Activated CD4-positive, alpha-beta T cell treated with anti-CD3 and anti-CD28 coated beads, Interleukin-10, Interleukin-2, amounts not matched to agents 100 ng/mL and 50 ng/mL, durations not matched to agents 16 hours and 8 hours (primary cell): ENCODE results near the gene PLXNA4.

Experiments used
- DNase-seq: peaks from one replicate; pipeline ENCODE4 v3.0.0-alpha.2; 2020

PLXNA4 gene

DNA sequence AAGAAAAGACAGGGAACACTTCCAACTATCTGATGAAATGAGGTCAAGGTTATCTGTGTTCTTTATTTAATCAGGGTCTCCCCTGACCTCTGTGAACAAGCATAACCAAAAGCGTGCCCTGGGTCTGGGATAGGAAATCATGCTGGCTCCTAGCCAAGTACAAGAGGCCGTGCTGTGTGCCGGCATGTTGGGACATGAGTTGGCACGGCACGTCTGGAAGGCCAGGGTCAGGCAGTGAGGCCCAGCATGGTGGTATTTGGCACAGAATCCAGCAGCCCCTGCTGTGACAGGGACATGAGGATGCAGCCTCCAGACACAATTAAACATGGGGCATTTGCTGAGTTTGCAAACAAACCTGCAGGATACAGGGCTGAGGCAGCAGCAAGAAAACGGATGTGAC lies 320.4 kb downstream of the PLXNA4 start:
- no peak for DNase-seq

DNA sequence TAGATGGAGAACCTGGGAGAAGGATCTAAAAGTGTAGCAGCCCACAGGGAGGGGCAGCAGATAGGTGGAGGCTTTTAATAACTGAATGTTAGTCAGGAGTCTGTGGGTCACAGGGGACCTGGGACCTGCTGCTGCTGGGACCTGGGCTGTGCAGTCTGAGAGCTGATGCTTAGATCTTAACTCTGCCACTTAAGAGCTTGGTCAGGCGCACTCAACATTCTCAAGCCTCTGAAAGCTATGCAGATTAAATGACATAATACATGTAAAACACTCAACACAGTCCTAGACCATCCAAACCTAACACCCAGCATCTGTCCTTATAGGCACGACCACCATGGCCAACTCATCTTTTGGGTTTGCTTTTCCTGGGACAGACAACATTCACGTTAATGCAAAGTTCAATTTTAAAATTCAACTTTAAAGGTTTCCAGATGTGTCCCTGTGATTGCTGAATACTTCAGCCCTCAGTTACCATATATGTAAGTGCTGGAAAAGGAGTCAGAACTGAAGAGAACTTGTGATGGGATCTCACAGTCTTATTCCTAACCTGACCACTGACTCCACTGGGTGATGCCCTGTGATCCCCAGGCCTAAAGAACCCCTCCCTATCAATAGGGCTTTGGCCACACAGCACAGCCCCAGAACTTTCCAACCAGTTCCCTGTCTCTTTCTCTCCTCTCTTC lies 321.0 kb downstream of the PLXNA4 start:
- no peak for DNase-seq

DNA sequence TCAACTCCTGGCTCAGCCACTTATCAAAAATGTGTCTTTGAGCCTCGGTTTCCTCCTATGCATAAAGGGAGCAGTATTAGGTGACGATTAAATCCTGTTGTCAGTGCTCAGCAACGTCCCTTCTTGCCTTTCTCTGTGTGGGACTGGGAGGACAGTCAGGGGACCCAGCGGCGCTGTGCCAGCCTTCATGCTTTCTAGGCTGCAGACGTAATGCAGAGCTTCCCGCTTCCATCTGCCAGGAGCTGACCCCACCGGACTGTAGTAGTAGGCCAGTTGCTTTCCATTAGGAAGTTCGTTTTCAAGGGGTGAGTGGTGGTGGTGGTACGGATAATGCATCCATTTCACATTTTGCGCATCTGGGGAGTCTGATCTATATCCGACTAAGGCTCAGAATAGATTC lies 321.8 kb downstream of the PLXNA4 start:
- no peak for DNase-seq

DNA sequence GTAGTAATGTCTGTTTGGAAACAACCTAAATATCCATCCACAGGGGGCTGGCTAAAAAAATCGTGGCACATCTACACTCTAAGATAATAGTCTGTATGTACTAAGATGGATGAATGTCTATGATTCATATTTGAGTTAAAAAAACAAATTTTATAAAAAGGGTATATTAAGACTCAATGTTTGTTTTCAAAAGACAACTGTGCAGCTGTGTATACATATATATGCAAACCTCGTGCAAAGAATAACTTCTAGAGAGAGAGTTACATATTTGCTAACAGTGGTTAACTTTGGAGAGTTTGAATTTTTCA lies 323.5 kb downstream of the PLXNA4 start:
- DNase-seq, result no peak

DNA sequence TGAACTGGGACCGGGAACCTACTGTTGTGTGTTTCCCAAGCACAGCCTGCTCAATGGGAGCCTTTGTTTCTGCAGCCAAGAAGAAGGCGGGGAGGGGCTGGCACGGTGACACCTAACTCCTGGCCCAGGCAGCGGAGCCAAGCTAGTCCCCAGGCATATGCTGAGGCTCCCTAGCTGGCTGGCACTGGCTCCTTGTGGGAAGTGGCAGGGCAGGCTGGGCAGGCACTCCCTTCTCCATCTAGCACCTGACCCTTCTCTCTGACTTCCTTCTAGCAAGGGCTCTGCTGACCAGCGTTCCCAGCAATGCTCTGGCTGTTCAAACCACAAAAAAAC lies 325.0 kb downstream of the PLXNA4 start:
- no peak for DNase-seq

DNA sequence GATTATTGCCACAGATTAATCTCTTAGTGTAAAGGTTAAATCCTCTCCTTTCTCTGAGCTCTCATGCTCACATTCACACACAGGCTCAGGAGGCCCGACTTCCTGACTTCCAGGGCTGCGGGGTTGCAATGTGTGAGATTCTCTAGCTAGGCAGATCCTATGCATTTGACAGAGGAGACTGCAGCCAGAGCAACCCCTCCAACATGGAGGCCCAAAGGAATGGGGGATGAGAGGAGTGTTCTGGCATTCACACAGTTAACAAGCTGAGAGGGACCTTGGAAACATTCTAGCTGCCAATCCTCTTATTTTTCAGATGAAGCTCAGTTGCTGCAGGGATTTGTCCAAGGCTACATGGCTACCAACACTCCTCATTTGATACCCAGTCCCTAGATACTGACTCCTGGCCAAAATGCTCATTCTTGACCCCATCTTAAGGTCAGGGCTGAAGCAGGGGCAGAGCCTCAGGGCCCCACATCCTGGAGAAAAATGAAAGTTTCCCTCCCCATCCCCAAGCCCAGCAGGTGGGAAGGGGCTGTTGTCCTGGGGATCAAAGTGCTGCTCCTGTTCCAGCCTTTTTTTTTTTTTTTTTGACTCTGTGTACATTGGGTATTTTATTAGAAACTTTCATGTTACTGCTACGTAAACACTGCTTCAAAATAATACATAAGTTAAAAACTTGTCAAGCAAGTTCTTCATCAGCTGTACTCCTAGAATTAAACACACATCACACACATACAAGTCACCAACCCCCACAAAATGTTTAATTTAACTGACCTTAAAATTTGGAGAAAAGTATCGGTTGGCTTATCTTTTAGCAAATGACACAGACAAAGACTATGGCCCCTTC lies 325.6 kb downstream of the PLXNA4 start:
- no peak for DNase-seq

DNA sequence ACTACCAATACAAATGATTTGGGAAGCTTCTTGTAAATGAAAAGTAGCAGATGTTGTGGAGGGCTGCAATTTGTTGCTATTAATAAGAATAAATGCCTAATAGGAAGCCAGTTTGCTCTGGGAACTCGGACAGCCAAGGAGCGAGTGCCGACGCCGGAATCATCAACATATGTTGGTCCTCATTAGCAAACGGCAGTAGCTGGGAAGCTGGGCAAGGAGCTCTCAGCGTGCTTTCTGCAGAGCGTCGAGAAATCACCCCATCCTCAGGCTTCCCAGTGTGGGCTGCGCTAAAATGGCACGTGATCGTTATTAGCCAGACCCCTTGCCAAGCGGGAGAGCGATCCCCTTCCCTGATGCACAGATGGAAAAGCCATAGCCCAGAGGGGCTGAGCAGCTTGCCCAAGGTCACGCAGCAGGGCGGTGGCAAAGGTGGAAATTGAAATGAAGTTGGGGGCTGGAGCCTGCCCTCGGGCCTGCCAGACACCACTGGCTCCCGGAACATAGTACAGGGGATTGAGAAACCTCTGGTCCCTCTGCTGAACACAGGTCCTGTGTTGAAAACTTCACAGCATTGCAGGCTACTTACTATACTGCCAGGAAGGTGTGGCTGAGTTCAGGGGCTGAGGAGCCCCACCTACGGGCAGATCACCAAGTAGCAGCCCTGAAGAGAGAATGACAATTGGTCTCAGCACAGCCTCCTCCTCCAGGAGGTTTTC lies 326.9 kb downstream of the PLXNA4 start:
- DNase-seq, result no peak

DNA sequence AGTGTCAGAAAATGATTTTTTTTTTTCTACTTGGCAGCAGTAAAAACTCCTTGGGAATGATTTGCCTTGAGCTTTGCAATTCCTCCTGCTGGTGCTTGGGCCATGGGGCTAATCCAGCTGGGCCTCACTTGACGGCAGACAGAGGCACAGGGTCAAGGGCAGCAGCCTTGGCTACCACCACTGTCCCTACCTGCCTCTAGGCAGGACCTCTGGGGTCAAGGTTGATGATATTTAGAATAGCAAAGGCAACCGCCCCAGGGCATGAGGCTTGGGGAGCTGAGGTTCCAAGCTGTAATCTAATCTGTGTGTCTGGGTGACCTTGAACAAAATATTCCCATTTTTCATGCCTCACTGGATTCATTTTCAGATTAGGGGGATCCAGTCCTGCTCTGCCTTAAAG lies 327.4 kb downstream of the PLXNA4 start:
- DNase-seq, result no peak

DNA sequence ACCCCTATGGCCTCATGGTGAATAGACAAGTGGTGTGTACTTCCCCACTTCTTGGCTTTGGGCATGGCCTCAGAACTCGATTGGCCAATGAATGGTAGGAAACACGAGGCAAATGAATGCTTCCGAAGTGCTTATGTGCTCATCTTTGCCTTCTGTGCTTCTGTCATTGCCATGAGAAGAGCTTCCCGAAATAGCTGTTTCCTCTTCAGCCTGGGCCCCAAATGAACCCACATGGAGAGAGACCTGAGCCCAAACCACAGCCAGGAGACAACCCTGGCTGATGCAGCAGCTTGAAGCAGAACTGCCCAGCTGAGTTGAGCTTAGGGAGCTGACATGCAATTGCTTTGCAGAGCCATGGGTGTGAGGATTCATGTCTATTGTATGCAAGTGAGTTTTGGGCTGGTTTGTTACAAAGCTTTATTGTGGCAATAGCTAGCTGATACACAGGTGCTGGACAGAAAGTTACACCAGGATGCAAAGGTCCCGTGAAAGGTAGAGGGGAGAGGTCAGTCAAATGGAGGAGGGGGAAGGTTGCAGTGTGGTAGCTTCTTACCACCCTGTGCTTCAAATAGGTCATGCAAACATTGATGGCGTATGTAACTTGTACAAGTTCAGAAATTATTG lies 328.2 kb downstream of the PLXNA4 start:
- no peak for DNase-seq

DNA sequence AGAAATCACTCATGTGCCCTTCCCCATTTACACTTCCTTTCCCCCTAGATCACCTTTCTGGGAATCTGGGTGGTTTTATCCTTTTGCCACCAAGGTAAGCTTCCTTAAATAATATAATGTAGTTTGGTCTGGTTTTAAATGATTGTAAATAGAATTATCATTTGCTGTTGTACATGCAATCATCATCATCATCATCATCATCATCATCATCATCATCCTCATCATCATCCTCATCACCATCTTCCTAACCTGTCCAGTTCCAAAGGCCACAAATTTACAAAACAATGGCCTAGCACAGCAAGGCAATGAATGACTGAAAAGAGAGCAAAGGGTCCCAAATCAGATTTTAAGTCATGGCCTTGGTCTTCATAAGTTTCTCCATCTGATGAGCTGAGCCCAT lies 329.7 kb downstream of the PLXNA4 start:
- DNase-seq, result no peak

DNA sequence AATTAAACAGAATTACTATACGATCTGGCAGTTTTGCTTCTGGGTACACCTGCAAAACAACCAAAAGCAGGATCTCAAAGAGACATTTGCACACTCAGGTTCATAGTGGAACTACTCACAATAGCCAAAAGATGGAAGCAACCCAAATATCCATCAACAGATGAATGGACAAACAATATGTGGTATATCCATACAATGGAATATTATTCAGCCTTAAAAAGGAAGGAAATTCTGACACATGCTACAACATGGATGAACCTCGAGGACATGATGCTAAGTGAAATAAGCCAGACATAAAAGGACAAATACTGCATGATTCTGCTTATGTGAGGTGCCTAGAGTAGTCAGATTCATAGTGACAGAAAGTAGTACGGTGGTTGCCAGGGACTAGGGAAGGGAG lies 330.7 kb downstream of the PLXNA4 start:
- DNase-seq, result no peak

DNA sequence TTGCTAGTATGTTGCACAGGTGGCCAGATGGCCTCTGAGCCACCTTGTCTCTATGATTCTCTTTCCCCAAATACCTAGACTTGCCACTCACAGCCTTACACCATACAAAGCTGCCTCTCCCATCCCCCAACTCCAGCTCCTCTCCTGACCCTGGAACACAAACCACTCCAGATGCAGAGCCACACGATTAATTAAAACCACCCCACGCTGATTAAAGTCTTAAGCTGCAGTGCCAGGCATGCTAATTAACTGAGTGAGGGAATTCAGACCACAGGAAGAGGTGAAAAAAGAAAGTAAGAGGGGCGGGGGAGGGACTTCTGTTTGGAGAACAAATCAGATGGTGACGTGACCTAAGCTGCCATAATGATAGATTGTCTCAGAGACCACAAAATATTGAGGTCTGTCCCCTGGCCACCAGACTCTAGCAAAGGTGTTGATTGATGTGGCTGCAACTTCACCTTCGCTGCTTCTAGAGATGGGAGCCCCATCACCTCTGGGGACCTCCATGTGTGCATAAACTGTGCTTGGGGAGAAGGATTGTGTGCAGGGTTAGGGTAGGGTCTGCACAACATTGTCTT lies 331.3 kb downstream of the PLXNA4 start:
- DNase-seq, result no peak

DNA sequence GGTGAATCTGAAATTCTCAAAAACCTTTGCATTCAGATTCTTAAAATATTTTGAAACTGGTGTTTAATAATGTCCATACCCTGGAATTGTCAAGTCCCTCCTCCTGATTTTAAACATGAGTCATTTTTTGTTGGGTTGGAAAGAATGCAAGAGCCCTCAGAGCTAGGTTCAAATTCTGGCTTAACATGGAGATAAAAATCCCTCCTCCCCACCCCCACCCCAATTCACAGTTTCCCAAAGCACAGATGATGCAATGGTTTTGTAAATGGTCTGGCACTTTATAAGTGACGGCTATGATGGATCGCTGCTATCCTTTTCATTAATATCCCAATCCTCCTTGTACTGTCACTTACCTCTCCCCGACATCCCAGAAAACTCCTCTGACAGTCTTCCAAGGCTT lies 332.8 kb downstream of the PLXNA4 start:
- no peak for DNase-seq

DNA sequence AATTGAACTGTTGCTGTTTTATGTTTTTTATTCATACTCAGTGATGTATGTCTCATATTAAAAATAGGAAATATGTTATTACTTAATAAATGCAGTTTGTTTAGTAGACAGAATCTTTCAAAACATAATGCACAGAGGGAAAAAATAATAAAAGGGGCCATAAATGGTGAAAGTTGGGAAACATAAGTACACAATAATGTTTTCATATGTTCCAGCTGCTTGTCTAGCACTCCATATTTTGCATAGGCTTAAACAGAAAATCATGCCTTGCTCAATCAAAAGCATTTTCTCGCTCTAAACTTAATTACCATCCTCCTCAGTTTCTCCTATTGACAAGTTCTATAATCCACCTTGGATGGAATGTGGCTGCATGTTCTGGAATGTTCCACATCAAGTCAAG lies 333.2 kb downstream of the PLXNA4 start:
- DNase-seq, result no peak

DNA sequence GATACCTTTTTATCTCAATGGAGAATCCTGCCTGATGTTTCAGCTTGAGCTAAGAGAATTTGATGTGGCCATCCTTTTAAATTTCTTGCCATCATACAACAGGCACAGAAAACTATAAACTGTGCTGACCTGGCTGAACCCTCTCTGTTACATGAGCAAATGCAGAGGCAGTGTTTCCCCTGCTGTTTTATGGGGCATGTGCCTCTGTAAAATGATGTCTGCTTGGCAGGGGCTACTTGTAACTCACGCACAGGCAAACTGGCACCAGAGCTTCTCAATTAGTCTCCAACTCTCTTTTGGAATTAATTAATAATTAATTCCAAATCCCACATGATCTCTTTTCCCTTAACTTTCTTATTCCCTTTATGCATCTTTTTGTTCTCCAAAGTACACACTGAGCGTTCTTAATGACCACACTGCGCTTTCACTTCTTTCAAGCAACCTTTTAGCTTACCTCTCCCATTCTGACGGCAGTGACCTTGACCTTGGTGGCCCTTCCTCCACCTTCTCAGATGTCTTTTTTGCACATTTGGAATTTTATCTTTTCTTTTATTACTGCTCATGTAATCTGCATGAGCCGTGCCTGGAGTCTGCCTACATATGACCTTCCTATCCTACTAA lies 334.0 kb downstream of the PLXNA4 start:
- no peak for DNase-seq

DNA sequence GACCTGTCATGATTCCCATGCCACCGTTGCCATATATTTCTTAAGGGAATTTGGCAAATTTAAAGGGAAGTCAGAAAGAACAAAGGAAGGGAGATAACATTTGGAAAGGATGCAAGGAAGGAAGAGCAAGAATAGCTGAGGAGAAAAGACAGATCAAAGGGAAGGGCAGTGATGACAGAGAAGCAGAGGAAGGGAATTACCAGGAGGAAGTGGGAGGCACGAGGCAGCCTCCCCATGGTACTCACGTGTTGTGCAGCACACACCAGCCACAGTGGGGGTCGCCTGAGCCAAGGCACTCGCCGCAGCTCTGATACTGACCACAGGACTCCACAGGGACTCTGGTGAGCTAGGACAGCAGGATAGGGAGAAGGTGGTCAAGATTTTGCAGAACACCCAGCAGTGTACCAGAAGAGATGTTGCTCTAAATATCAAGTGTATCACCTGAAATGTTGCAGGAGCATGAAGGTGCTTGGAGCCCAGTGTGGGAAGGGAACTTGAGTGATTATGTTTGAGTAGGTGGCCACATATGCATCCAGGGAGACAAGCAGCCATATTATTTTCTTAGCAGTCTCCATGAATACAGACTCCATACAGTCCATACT lies 335.3 kb downstream of the PLXNA4 start:
- no peak for DNase-seq

DNA sequence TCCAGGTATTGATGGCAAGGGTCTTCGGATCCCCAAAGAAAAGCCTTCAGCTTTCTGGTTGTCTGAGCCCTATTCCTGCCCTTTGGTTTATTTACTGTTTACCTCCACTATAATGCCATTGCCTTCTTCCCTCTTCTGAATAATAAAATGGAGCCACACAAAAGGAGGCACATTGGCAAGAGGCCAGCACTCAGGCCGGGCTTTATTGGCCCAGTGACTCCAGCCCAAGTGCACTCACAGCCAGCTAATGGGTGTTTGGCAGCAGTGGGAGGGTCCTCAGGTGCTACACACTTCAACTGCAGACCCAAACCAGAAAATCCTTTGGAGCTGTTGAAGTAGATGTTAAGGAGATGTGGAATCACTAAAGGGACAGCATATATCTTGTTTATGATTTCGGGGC lies 336.0 kb downstream of the PLXNA4 start:
- DNase-seq, result no peak

DNA sequence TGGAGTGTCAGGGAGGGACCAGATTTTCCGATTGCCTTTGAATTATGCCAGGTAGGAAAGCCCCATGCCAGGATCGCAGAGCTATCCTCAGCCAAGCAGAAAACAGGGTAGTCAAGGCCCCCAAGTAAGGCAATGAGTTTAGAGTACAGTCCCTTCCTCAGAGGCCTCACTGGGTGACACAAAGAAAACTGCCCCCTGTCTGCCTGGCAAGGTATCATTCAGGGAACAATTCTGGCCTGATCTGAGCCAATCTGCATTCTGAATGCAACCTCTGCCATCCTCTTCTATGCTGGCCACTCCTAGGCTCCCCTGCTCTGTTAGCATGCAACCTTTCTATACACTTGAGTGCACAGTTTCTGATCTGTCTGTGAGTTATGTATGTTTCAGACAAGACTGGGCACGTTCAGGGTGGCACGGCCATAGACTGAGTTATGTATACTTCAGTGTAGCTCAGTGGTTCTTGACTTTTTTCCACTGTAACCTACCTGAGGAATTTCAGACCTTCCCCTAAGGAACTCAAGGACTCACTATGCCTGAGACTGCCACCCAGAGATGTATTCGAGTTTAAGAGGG lies 336.8 kb downstream of the PLXNA4 start:
- DNase-seq, result no peak

DNA sequence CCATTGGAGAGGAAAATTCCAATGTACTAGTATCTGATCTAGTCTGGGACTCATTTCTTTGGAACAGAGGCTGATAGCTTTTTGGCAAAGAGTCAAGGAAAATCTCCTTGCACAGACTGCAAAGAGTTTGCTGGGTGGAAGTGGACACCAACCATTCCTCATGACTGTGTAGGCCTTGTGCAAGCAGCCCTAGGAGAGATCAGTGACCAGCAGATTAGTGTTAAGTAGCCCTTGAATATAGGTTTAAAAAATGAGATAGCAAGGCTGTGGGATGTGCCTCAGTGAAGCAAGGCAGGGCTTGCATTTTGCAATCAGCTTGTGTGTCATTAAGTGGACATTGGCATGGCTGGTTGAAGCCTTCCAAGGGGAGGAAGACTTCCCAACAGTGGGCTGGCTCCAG lies 341.6 kb downstream of the PLXNA4 start:
- DNase-seq, result no peak

DNA sequence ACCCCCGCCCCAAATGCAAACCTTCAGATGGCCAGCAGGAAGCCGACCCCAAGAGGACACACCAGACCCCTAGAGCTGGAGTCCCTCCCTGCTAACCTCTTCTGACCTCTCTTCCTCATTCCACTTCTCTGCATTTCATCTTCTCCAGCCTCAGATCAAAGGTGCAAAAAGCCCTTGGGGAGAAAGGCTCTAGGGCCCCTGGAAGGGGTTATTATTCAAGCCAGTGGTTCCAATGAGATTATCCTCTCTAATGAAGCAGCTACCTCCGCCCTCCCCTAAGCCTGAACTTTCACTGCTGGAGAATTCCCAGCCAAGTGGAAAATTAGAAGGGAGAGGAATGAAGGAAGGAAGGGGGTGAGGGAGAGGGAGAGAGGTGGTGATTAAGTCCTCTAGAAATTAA lies 343.9 kb downstream of the PLXNA4 start:
- no peak for DNase-seq

DNA sequence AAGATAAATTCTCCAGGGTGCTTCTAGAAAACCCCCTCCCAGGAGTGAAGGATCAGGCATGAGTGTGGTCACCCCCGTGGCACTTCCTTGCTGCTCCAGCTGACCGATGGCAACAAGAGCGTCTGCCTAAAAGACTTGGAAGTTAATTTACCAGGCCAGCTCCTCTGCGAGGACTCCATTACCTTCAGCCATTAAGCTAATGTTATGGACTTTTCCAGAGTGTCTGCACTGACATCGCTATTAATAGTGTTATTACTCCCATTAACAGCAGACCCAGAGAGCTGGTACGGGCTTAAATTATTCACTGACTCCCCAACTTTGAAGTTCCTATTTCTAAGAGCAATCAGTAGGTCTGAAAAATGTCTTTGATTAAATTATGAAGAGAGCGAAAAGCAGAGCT lies 345.8 kb downstream of the PLXNA4 start:
- no peak for DNase-seq

DNA sequence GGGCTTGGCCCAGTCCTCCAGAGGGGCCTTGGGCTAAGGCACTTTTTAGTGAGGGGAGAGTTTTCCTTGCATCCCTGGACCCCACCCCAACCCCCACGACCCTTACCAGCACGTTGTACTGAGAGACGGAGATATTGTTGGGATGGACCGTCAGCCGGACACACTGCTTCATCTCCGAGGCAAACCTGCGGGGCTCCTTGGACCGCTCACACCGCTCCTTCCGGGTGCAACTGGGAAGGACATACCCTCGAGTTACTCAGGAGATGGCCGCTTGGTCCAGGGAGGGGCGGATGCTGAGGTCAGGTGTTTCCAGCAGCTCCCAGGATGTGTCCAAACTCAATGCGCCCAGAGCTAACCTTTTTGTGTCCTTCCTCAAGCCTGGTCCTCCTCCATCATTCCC lies 348.0 kb downstream of the PLXNA4 start:
- DNase-seq, result no peak
